VCaP (cell line): ENCODE measurements around the gene ACOT4.
"Not testable (repeated sequence)": the region's sequence is repeated elsewhere in the genome, so short reads cannot be mapped to it uniquely, and the experiment has no call there.

Source experiments
- H3K27ac ChIP-seq: fragments of 450-650 bp; 2 replicates; pipeline ENCODE4 v1.5.1; 2017
- CTCF ChIP-seq: fragments of 450-650 bp; conservative IDR thresholded peaks from 2 replicates; pipeline ENCODE4 v1.5.1; 2017; ENCODE audit warnings: mild to moderate bottlenecking, moderate library complexity

ACOT4 gene, protein sequence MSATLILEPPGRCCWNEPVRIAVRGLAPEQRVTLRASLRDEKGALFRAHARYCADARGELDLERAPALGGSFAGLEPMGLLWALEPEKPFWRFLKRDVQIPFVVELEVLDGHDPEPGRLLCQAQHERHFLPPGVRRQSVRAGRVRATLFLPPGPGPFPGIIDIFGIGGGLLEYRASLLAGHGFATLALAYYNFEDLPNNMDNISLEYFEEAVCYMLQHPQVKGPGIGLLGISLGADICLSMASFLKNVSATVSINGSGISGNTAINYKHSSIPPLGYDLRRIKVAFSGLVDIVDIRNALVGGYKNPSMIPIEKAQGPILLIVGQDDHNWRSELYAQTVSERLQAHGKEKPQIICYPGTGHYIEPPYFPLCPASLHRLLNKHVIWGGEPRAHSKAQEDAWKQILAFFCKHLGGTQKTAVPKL

GRCh38 chr14:73591690-73592449, at the start of gene ACOT4:
Gene ACOT4 (plus strand): TSS chr14:73591873. CDS start chr14:73591960, 87 bp downstream.
- H3K27ac ChIP-seq: peak within 1 kb of the TSS; percentile 75
- TF ChIP-seq CTCF: peak; percentile 44

GRCh38 chr14:73542961-73543360, 48.7 kb upstream of the ACOT4 start:
- H3K27ac ChIP-seq: not testable (repeated sequence)

- H3K27ac ChIP-seq: not testable (repeated sequence)
Observed at GRCh38 chr14:73545353-73545752, 46.3 kb upstream of the ACOT4 start.

GRCh38 chr14:73549097-73549496, 42.6 kb upstream of the ACOT4 start:
- not testable (repeated sequence) for H3K27ac ChIP-seq

GRCh38 chr14:73549889-73550524, 41.7 kb upstream of the ACOT4 start:
- not testable (repeated sequence) for H3K27ac ChIP-seq

GRCh38 chr14:73553845-73554244, 37.8 kb upstream of the ACOT4 start:
- TF ChIP-seq CTCF: no peak
- no peak overlapping the region for H3K27ac ChIP-seq

DNA sequence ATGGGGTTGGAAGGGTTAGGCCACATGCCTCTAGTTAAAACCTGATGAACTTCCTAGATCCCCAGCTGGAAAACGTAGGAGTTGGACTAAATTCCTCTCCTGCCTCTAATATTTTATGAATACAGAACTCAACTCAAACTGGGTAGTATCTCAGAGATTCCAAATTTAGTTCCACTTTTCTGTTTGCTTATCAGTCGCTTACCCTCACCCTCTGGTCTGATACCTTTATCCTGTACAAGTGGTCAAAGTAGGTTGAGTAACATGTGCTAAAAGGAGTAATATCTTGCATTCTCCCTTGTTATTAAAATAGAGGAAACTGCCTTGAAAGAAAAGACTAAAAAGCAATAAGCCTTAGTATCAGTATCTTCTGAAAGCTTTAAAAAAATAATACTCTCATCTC, 34.5 kb upstream of the ACOT4 start:
- not testable (repeated sequence) for H3K27ac ChIP-seq

- H3K27ac ChIP-seq: not testable (repeated sequence)
Observed at GRCh38 chr14:73558238-73558637, 33.4 kb upstream of the ACOT4 start.

GRCh38 chr14:73562256-73562655, 29.4 kb upstream of the ACOT4 start:
- not testable (repeated sequence) for H3K27ac ChIP-seq

DNA sequence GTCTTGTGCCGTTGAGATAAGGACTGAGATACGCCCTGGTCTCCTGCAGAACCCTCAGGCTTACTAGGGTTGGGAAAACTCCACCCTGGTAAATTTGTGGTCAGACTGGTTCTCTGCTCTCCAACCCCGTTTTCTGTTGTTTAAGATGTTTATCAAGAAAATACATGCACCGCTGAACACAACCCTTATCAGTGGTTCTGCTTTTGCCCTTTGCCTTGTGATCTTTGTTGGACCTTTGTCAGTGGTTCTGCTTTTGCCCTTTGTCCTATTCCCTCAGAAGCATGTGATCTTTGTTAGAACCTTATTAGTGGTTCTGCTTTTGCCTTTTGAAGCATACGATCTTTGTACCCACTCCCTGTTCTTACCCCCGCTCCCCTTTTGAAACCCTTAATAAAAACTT, 29.0 kb upstream of the ACOT4 start:
- not testable (repeated sequence) for H3K27ac ChIP-seq

DNA sequence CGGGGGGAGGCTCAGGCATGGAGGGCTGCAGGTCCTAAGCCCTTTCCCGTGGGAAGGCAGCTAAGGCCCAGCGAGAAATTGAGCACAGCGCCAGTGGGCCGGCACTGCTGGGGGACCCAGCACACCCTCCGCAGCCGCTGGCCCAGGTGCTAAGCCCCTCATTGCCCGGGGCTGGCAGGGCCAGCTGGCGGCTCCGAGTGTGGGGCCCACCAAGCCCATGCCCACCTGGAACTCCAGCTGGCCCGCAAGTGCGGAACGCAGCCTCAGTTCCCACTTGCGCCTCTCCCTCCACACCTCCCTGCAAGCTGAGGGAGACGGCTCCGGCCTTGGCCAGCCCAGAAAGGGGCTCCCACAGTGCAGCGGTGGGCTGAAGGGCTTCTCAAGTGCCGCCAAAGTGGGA, 25.2 kb upstream of the ACOT4 start:
- not testable (repeated sequence) for H3K27ac ChIP-seq

DNA sequence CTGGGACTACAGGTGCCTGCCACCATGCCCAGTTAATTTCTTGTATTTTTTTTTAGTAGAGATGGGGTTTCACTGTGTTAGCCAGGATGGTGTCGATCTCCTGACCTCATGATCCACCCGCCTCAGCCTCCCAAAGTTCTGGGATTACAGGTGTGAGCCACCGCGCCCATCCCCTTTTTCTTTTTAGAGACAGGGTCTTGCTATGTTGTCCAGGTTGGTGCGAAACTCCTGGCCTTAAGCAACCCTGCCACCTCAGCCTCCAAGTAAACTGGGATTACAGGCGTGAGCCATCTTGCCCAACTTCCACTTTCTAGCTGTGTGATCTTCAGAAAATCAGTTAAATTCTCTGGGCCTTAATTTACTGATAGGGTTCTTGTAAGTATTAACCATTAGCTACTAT, 24.7 kb upstream of the ACOT4 start:
- H3K27ac ChIP-seq: peak overlapping the region; percentile 82

- H3K27ac ChIP-seq: peak overlapping the region; percentile 82
Observed at GRCh38 chr14:73567358-73567757, 24.3 kb upstream of the ACOT4 start.

More at GRCh38 chr14:73567358-73567757, 24.3 kb upstream of the ACOT4 start:
- no peak for TF ChIP-seq CTCF
